ENCODE data around the gene KBTBD13. TPM values are rescaled to one million over a fixed set of nuclear protein-coding genes. Genes with fewer than 3 reads are reported as not detected.
"Not testable (repeated sequence)": the region's sequence is repeated elsewhere in the genome, so short reads cannot be mapped to it uniquely, and the experiment has no call there.

KBTBD13 gene
- total RNA-seq, 1 experiment from 2014 or later: not detected

GRCh38 chr15:65062061-65062460, 14.5 kb upstream of the KBTBD13 start:
- DNase-seq (ENCODE audit: low read depth, low spot score): no peak
- in situ Hi-C loops (cut with HindIII; ENCODE audit: low pct_unique_long_range_greater_than_20kb, low sequenced_read_pairs): no loop called here

- no peak for DNase-seq (ENCODE audit: low read depth, low spot score)
- in situ Hi-C loops (cut with HindIII; ENCODE audit: low pct_unique_long_range_greater_than_20kb, low sequenced_read_pairs): no loop called here
Measured at GRCh38 chr15:65062726-65063125, 13.8 kb upstream of the KBTBD13 start.

- in situ Hi-C loops (cut with HindIII; ENCODE audit: low pct_unique_long_range_greater_than_20kb, low sequenced_read_pairs): no loop called here
Measured at GRCh38 chr15:65066001-65066634, 10.4 kb upstream of the KBTBD13 start.

GRCh38 chr15:65066635-65067316, 9.8 kb upstream of the KBTBD13 start:
- no peak for DNase-seq (ENCODE audit: low read depth, low spot score)
- in situ Hi-C loops (cut with HindIII; ENCODE audit: low pct_unique_long_range_greater_than_20kb, low sequenced_read_pairs): no loop called here

More at GRCh38 chr15:65066001-65066634, 10.4 kb upstream of the KBTBD13 start:
- DNase-seq (ENCODE audit: low read depth, low spot score): no peak

GRCh38 chr15:65067317-65067644, 9.3 kb upstream of the KBTBD13 start:
- in situ Hi-C loops (cut with HindIII; ENCODE audit: low pct_unique_long_range_greater_than_20kb, low sequenced_read_pairs): no loop called here
- DNase-seq (ENCODE audit: low read depth, low spot score): no peak

GRCh38 chr15:65067645-65068402, 8.7 kb upstream of the KBTBD13 start, which contains the start of gene RASL12:
Gene RASL12 (minus strand): TSS chr15:65067991. CDS start chr15:65067835, 156 bp downstream.
- in situ Hi-C loops (cut with HindIII; ENCODE audit: low pct_unique_long_range_greater_than_20kb, low sequenced_read_pairs): no loop called here
- DNase-seq (ENCODE audit: low read depth, low spot score): no peak

GRCh38 chr15:65068403-65068788, 8.2 kb upstream of the KBTBD13 start:
- in situ Hi-C loops (cut with HindIII; ENCODE audit: low pct_unique_long_range_greater_than_20kb, low sequenced_read_pairs): no loop called here
- no peak for DNase-seq (ENCODE audit: low read depth, low spot score)

GRCh38 chr15:65069179-65069578, 7.4 kb upstream of the KBTBD13 start:
- in situ Hi-C loops (cut with HindIII; ENCODE audit: low pct_unique_long_range_greater_than_20kb, low sequenced_read_pairs): no loop called here
- DNase-seq (ENCODE audit: low read depth, low spot score): no peak

GRCh38 chr15:65069779-65070546, 6.6 kb upstream of the KBTBD13 start:
- DNase-seq (ENCODE audit: low read depth, low spot score): no peak
- in situ Hi-C loops (cut with HindIII; ENCODE audit: low pct_unique_long_range_greater_than_20kb, low sequenced_read_pairs): no loop called here

GRCh38 chr15:65071381-65071811, 5.2 kb upstream of the KBTBD13 start:
- no peak for DNase-seq (ENCODE audit: low read depth, low spot score)
- in situ Hi-C loops (cut with HindIII; ENCODE audit: low pct_unique_long_range_greater_than_20kb, low sequenced_read_pairs): no loop called here

- no peak for DNase-seq (ENCODE audit: low read depth, low spot score)
- in situ Hi-C loops (cut with HindIII; ENCODE audit: low pct_unique_long_range_greater_than_20kb, low sequenced_read_pairs): no loop called here
Measured at GRCh38 chr15:65072027-65072426, 4.5 kb upstream of the KBTBD13 start.

- DNase-seq (ENCODE audit: low read depth, low spot score): no peak
- in situ Hi-C loops (cut with HindIII; ENCODE audit: low pct_unique_long_range_greater_than_20kb, low sequenced_read_pairs): no loop called here
Measured at GRCh38 chr15:65072617-65073016, 3.9 kb upstream of the KBTBD13 start.

- DNase-seq (ENCODE audit: low read depth, low spot score); in situ Hi-C loops (cut with HindIII; ENCODE audit: low pct_unique_long_range_greater_than_20kb, low sequenced_read_pairs): not testable (repeated sequence)
Measured at GRCh38 chr15:65074946-65075345, 1.6 kb upstream of the KBTBD13 start.

GRCh38 chr15:65075607-65076395, 745 bp upstream of the KBTBD13 start:
- DNase-seq (ENCODE audit: low read depth, low spot score); in situ Hi-C loops (cut with HindIII; ENCODE audit: low pct_unique_long_range_greater_than_20kb, low sequenced_read_pairs): not testable (repeated sequence)

GRCh38 chr15:65077291-65077980, 890 bp downstream of the KBTBD13 start:
- in situ Hi-C loops (cut with HindIII; ENCODE audit: low pct_unique_long_range_greater_than_20kb, low sequenced_read_pairs): no loop called here
- no peak for DNase-seq (ENCODE audit: low read depth, low spot score)

- no peak for DNase-seq (ENCODE audit: low read depth, low spot score)
- in situ Hi-C loops (cut with HindIII; ENCODE audit: low pct_unique_long_range_greater_than_20kb, low sequenced_read_pairs): no loop called here
Measured at GRCh38 chr15:65077981-65078352, 1.4 kb downstream of the KBTBD13 start.

- no peak for DNase-seq (ENCODE audit: low read depth, low spot score)
Measured at GRCh38 chr15:65079580-65079979, 3.0 kb downstream of the KBTBD13 start.

More at GRCh38 chr15:65079580-65079979, 3.0 kb downstream of the KBTBD13 start:
- in situ Hi-C loops (cut with HindIII; ENCODE audit: low pct_unique_long_range_greater_than_20kb, low sequenced_read_pairs): no loop called here
